AG09319 (cell line): ENCODE results near the gene IKZF3.
"Not testable (repeated sequence)": the region's sequence is repeated elsewhere in the genome, so short reads cannot be mapped to it uniquely, and the experiment has no call there.

Source experiments
- DNase-seq: peaks from one replicate; pipeline ENCODE4 v3.0.0-alpha.2; 2010; ENCODE audit warnings: low read depth; ENCODE audit errors: extremely low read depth
- CTCF ChIP-seq: IDR thresholded peaks from 2 replicates; pipeline ENCODE4 v1.5.1; 2011; ENCODE audit warnings: low read depth, mild to moderate bottlenecking, inconsistent platforms, low read length, moderate library complexity

Gene IKZF3

GRCh38 chr17:39765175-39765574 is 98.9 kb downstream of the IKZF3 start:
- TF ChIP-seq CTCF = no peak
- no peak for DNase-seq

- not testable (repeated sequence) for DNase-seq
Observed at GRCh38 chr17:39764171-39764570, 99.9 kb downstream of the IKZF3 start.

- no peak for DNase-seq
- TF ChIP-seq CTCF = no peak
Observed at GRCh38 chr17:39763051-39763820, 100.9 kb downstream of the IKZF3 start.

- no peak for DNase-seq
- no peak for TF ChIP-seq CTCF
Observed at GRCh38 chr17:39761861-39762496, 102.1 kb downstream of the IKZF3 start.

- DNase-seq = no peak
- no peak for TF ChIP-seq CTCF
Observed at GRCh38 chr17:39759204-39759603, 104.9 kb downstream of the IKZF3 start.

GRCh38 chr17:39757931-39758873 is 105.9 kb downstream of the IKZF3 start:
- no peak for DNase-seq
- TF ChIP-seq CTCF = no peak

GRCh38 chr17:39757176-39757662 is 106.9 kb downstream of the IKZF3 start:
- DNase-seq = no peak
- TF ChIP-seq CTCF = no peak
